Loucy (cell line): ENCODE measurements around the gene LSM3.

Source experiments
- CTCF ChIP-seq: fragments of 200-600 bp; sonication (generic); conservative IDR thresholded peaks from 2 replicates; pipeline ENCODE4 v1.5.1; 2014; ENCODE audit warnings: mild to moderate bottlenecking, antibody characterized with exemption, low read length
- EZH2phosphoT487 ChIP-seq: fragments of 200-600 bp; IDR thresholded peaks from 2 replicates; pipeline ENCODE4 v1.6.1; 2018; ENCODE audit warnings: antibody characterized with exemption, mild to moderate bottlenecking, moderate library complexity, borderline replicate concordance

DNA sequence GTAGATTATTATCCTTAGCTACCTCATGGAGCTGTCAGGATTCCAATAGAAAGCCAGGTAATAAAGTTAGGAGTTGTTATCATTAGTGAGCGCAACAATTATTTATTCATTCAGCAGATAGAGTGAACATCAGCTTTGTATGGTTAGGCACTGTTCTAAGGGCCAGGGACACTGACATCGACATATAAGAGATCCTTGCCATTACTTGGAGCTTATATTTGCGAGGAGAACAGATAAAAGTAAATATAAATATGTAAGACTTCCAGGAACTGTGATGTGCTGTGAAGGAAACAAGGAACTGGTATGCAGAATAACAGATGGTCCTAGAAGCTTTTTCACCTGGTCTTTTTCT is 473 bp downstream of the LSM3 start:
- no peak for TF ChIP-seq CTCF
- no peak for TF ChIP-seq EZH2phosphoT487
